HG03135 (cell line): ENCODE data around the gene CHID1.

Experiments used
- ATAC-seq: cut with Tn5 transposase; IDR thresholded peaks from one replicate; pipeline ENCODE4 v1.9.1; 2021; ENCODE audit warnings: mild to moderate bottlenecking, moderate library complexity; ENCODE audit not compliant: unreplicated experiment

Gene CHID1

GRCh38 chr11:850775-851763 is 59.5 kb downstream of the CHID1 start:
- ATAC-seq: no peak

GRCh38 chr11:849951-850774 is 60.4 kb downstream of the CHID1 start:
- no peak for ATAC-seq

- ATAC-seq: no peak
These were observed 61.3 kb downstream of the CHID1 start for GRCh38 chr11:849104-849824.

- no peak for ATAC-seq
These were observed 62.2 kb downstream of the CHID1 start for GRCh38 chr11:848380-848931.

- no peak for ATAC-seq
These were observed 62.7 kb downstream of the CHID1 start for GRCh38 chr11:847876-848275.

GRCh38 chr11:846496-847098 is 64.0 kb downstream of the CHID1 start:
- no peak for ATAC-seq

- no peak for ATAC-seq
These were observed 64.6 kb downstream of the CHID1 start for GRCh38 chr11:845872-846495.

GRCh38 chr11:844693-845644 is 65.6 kb downstream of the CHID1 start:
- no peak for ATAC-seq

- ATAC-seq: no peak
These were observed 66.6 kb downstream of the CHID1 start for GRCh38 chr11:843818-844692.

GRCh38 chr11:843086-843734 is 67.4 kb downstream of the CHID1 start:
- peak; percentile 1 for ATAC-seq

- peak; percentile 57 for ATAC-seq
These were observed 68.1 kb downstream of the CHID1 start, which contains the start of the genes POLR2L and TSPAN4 for GRCh38 chr11:842370-843002. POLR2L (minus strand) TSS chr11:842529; CDS start chr11:842508, 21 bp downstream. TSPAN4 (plus strand) TSS chr11:842852; CDS start chr11:850305, 7,453 bp downstream.

GRCh38 chr11:841981-842369 is 68.6 kb downstream of the CHID1 start:
- ATAC-seq: peak; percentile 22

- ATAC-seq: no peak
These were observed 70.6 kb downstream of the CHID1 start for GRCh38 chr11:839875-840617.

- no peak for ATAC-seq
These were observed 71.4 kb downstream of the CHID1 start for GRCh38 chr11:839280-839623.

GRCh38 chr11:838441-839279 is 72.0 kb downstream of the CHID1 start:
- ATAC-seq: no peak
